ENCODE measurements around the gene TMC6. TPM values are rescaled to one million over a fixed set of nuclear protein-coding genes. Genes with fewer than 3 reads are reported as not detected.

TMC6 gene
- total and polyA plus RNA-seq, 2 of the 13 experiments (the other 11 are each of a cell fraction or from before 2014, with no cell fraction given) = 48.4 to 99.1 TPM

DNA sequence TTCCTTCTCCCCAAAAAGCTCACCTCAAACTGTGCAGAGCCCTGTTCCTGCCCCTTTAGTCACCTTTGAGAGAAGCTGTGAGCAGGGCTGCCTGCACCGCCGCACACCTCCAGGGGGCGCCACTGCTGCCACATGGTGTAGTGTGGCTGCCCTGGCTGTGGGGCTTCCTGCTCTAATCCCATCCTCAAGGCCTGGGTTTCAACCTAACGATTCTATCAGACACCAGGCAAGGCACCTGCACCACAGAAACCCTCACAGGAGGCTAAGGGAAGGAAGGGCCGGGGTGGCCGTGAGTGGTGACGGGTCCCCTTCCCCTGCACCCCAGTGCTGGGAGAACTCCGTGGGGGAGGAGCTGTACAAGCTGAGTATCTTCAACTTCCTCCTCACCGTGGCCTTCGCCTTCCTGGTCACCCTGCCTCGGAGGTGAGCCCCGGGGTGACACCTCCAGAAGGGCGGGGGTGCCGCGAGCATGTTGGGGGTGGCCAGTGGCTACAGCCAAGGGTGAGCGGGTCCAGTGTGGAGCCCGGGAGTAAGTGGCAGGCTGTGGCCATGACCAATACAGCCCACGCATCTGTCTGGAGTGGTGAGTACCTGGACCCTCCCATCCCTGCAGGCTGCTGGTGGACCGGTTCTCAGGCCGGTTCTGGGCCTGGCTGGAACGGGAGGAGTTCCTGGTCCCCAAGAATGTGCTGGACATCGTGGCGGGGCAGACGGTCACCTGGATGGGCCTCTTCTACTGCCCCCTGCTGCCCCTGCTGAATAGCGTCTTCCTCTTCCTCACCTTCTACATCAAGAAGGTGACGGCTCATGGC lies 9.0 kb upstream of the TMC6 start (continued):
- TF ChIP-seq, protein P1, sequence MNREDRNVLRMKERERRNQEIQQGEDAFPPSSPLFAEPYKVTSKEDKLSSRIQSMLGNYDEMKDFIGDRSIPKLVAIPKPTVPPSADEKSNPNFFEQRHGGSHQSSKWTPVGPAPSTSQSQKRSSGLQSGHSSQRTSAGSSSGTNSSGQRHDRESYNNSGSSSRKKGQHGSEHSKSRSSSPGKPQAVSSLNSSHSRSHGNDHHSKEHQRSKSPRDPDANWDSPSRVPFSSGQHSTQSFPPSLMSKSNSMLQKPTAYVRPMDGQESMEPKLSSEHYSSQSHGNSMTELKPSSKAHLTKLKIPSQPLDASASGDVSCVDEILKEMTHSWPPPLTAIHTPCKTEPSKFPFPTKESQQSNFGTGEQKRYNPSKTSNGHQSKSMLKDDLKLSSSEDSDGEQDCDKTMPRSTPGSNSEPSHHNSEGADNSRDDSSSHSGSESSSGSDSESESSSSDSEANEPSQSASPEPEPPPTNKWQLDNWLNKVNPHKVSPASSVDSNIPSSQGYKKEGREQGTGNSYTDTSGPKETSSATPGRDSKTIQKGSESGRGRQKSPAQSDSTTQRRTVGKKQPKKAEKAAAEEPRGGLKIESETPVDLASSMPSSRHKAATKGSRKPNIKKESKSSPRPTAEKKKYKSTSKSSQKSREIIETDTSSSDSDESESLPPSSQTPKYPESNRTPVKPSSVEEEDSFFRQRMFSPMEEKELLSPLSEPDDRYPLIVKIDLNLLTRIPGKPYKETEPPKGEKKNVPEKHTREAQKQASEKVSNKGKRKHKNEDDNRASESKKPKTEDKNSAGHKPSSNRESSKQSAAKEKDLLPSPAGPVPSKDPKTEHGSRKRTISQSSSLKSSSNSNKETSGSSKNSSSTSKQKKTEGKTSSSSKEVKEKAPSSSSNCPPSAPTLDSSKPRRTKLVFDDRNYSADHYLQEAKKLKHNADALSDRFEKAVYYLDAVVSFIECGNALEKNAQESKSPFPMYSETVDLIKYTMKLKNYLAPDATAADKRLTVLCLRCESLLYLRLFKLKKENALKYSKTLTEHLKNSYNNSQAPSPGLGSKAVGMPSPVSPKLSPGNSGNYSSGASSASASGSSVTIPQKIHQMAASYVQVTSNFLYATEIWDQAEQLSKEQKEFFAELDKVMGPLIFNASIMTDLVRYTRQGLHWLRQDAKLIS (CRISPR knock-in tag; IDR thresholded peaks at IDR 0.05) = no peak
- no peak for TF ChIP-seq TOPORS (CRISPR knock-in tag; IDR thresholded peaks at IDR 0.05)
- TF ChIP-seq, protein P2, sequence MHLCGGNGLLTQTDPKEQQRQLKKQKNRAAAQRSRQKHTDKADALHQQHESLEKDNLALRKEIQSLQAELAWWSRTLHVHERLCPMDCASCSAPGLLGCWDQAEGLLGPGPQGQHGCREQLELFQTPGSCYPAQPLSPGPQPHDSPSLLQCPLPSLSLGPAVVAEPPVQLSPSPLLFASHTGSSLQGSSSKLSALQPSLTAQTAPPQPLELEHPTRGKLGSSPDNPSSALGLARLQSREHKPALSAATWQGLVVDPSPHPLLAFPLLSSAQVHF (CRISPR knock-in tag; IDR thresholded peaks at IDR 0.05) = peak; percentile 59; the same call in 1 of the 2 replicates
- 0 out of 2 replicates have a peak, but pooled peaks have one; percentile 9 for TF ChIP-seq MIER3 (CRISPR knock-in tag; IDR thresholded peaks at IDR 0.05; ENCODE audit: borderline replicate concordance)
- TF ChIP-seq, protein P3, sequence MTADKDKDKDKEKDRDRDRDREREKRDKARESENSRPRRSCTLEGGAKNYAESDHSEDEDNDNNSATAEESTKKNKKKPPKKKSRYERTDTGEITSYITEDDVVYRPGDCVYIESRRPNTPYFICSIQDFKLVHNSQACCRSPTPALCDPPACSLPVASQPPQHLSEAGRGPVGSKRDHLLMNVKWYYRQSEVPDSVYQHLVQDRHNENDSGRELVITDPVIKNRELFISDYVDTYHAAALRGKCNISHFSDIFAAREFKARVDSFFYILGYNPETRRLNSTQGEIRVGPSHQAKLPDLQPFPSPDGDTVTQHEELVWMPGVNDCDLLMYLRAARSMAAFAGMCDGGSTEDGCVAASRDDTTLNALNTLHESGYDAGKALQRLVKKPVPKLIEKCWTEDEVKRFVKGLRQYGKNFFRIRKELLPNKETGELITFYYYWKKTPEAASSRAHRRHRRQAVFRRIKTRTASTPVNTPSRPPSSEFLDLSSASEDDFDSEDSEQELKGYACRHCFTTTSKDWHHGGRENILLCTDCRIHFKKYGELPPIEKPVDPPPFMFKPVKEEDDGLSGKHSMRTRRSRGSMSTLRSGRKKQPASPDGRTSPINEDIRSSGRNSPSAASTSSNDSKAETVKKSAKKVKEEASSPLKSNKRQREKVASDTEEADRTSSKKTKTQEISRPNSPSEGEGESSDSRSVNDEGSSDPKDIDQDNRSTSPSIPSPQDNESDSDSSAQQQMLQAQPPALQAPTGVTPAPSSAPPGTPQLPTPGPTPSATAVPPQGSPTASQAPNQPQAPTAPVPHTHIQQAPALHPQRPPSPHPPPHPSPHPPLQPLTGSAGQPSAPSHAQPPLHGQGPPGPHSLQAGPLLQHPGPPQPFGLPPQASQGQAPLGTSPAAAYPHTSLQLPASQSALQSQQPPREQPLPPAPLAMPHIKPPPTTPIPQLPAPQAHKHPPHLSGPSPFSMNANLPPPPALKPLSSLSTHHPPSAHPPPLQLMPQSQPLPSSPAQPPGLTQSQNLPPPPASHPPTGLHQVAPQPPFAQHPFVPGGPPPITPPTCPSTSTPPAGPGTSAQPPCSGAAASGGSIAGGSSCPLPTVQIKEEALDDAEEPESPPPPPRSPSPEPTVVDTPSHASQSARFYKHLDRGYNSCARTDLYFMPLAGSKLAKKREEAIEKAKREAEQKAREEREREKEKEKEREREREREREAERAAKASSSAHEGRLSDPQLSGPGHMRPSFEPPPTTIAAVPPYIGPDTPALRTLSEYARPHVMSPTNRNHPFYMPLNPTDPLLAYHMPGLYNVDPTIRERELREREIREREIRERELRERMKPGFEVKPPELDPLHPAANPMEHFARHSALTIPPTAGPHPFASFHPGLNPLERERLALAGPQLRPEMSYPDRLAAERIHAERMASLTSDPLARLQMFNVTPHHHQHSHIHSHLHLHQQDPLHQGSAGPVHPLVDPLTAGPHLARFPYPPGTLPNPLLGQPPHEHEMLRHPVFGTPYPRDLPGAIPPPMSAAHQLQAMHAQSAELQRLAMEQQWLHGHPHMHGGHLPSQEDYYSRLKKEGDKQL (CRISPR knock-in tag; IDR thresholded peaks at IDR 0.05; ENCODE audit: low read depth) = no peak
- no peak for TF ChIP-seq ZNF205 (CRISPR knock-in tag; IDR thresholded peaks at IDR 0.05)
- no peak for TF ChIP-seq ZFP36 (IDR thresholded peaks at IDR 0.05; ENCODE audit: borderline replicate concordance, low read depth, low read length, partially characterized antibody)
- TF ChIP-seq ZNF678 (CRISPR knock-in tag; IDR thresholded peaks at IDR 0.05) = no peak
- TF ChIP-seq ZNF530 (CRISPR knock-in tag; IDR thresholded peaks at IDR 0.05; ENCODE audit: low read depth) = no peak
- TF ChIP-seq RAD51 (IDR thresholded peaks at IDR 0.05; ENCODE audit: borderline replicate concordance) = no peak
- TF ChIP-seq NFATC3 (CRISPR knock-in tag; IDR thresholded peaks at IDR 0.05) = no peak
- no peak for TF ChIP-seq ZNF883 (CRISPR knock-in tag; IDR thresholded peaks at IDR 0.05; ENCODE audit: not compliant biosample characterization)
- TF ChIP-seq SOX5 (CRISPR knock-in tag; IDR thresholded peaks at IDR 0.05; ENCODE audit: borderline replicate concordance) = no peak
- no peak; the same call in 1 of the 2 replicates for TF ChIP-seq ATAD3A (CRISPR knock-in tag; IDR thresholded peaks at IDR 0.05)
- TF ChIP-seq NBN (conservative IDR thresholded peaks at IDR 0.05) = no peak
- TF ChIP-seq, protein P4, sequence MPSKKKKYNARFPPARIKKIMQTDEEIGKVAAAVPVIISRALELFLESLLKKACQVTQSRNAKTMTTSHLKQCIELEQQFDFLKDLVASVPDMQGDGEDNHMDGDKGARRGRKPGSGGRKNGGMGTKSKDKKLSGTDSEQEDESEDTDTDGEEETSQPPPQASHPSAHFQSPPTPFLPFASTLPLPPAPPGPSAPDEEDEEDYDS (CRISPR knock-in tag; IDR thresholded peaks at IDR 0.05) = no peak
- TF ChIP-seq, protein P5, sequence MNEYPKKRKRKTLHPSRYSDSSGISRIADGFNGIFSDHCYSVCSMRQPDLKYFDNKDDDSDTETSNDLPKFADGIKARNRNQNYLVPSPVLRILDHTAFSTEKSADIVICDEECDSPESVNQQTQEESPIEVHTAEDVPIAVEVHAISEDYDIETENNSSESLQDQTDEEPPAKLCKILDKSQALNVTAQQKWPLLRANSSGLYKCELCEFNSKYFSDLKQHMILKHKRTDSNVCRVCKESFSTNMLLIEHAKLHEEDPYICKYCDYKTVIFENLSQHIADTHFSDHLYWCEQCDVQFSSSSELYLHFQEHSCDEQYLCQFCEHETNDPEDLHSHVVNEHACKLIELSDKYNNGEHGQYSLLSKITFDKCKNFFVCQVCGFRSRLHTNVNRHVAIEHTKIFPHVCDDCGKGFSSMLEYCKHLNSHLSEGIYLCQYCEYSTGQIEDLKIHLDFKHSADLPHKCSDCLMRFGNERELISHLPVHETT (CRISPR knock-in tag; conservative IDR thresholded peaks at IDR 0.05) = no peak
- peak; percentile 61 for TF ChIP-seq STAG1 (CRISPR knock-in tag; IDR thresholded peaks at IDR 0.05)

Data from HepG2 (cell line).